WTC11 (cell line): ENCODE measurements around the gene RTP3.

Source experiments
- CREM ChIP-seq: sonication (generic); formaldehyde crosslinking; IDR thresholded peaks from 2 replicates; pipeline ENCODE4 v1.8.1; 2022; ENCODE audit warnings: mild to moderate bottlenecking, missing genetic modification reagents, moderate library complexity
- GABPB1 ChIP-seq: sonication (generic); formaldehyde crosslinking; IDR thresholded peaks from 2 replicates; pipeline ENCODE4 v1.8.1; 2023; ENCODE audit warnings: mild to moderate bottlenecking, missing genetic modification reagents
- OVOL2 ChIP-seq: fragments of 250-450 bp; sonication (Bioruptor Pico); IDR thresholded peaks from 2 replicates; pipeline ENCODE4 v1.9.0; 2021; ENCODE audit warnings: mild to moderate bottlenecking, borderline replicate concordance
- ZNF263 ChIP-seq: sonication (generic); formaldehyde crosslinking; IDR thresholded peaks from 2 replicates; pipeline ENCODE4 v1.8.1; 2022; ENCODE audit warnings: low read depth, mild to moderate bottlenecking, moderate library complexity, missing genetic modification reagents
- TF ChIP-seq, protein P1 (sequence below): fragments of 200-600 bp; IDR thresholded peaks from 2 replicates; pipeline ENCODE4 v1.8.0; 2022; ENCODE audit warnings: antibody characterized with exemption

DNA sequence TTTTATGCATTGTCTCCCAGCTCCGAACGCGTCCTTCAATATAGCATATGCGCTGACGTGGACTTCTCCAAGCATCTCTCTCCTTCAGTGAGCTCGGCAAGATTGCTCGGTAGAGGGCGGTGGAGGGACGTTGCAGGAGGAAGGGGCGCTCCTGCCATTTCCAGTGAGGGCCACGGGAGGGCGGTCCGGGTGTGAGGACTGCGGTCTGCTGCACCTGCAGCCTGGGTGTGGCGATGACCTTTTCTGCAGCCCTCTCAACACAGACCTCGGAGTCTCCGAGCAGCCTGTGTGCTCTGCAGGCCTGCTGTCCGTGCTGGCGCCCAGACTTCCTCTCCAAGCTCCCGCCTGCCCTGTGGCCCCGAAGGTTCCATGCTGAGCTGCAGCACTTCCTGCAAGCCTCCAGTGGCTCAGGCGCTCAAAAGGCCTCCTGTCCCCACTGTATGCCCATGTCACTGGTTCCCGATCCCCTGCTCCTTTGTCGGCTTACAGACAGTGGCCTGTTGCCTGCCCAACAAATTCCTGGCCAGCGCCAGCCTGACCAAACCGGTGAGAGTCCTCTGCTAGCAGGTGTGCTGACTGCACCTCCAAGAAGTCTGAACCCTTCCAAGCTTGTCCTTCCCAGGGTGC is 8.9 kb upstream of the RTP3 start:
- TF ChIP-seq ZNF263 (CRISPR knock-in tag) (no peak), CREM (peak; percentile 63), GABPB1 (no peak), OVOL2 (CRISPR knock-in tag) (no peak)
- TF ChIP-seq, protein P1, sequence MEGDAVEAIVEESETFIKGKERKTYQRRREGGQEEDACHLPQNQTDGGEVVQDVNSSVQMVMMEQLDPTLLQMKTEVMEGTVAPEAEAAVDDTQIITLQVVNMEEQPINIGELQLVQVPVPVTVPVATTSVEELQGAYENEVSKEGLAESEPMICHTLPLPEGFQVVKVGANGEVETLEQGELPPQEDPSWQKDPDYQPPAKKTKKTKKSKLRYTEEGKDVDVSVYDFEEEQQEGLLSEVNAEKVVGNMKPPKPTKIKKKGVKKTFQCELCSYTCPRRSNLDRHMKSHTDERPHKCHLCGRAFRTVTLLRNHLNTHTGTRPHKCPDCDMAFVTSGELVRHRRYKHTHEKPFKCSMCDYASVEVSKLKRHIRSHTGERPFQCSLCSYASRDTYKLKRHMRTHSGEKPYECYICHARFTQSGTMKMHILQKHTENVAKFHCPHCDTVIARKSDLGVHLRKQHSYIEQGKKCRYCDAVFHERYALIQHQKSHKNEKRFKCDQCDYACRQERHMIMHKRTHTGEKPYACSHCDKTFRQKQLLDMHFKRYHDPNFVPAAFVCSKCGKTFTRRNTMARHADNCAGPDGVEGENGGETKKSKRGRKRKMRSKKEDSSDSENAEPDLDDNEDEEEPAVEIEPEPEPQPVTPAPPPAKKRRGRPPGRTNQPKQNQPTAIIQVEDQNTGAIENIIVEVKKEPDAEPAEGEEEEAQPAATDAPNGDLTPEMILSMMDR = peak; percentile 92
